ENCODE data around the gene KLRB1.
"Not testable (repeated sequence)": the region's sequence is repeated elsewhere in the genome, so short reads cannot be mapped to it uniquely, and the experiment has no call there.

The KLRB1 gene

GRCh38 chr12:9615420-9616136, 7.9 kb upstream of the KLRB1 start:
- no peak overlapping the region for H3K4me3 ChIP-seq (ENCODE audit: low read depth, low read length)
- DNase-seq (ENCODE audit: low read depth) = peak; percentile 56
- TF ChIP-seq CTCF (IDR thresholded peaks at IDR 0.05; ENCODE audit: low read depth, low read length) = no peak
- TF ChIP-seq MAX (IDR thresholded peaks at IDR 0.05; ENCODE audit: low read depth, low read length) = no peak
- TF ChIP-seq MYC (IDR thresholded peaks at IDR 0.05; ENCODE audit: low read depth, low read length) = no peak
- no peak for TF ChIP-seq POLR2A (IDR thresholded peaks at IDR 0.05; ENCODE audit: extremely low read depth, insufficient read length)

- DNase-seq (ENCODE audit: low read depth); H3K4me3 ChIP-seq (ENCODE audit: low read depth, low read length): not testable (repeated sequence)
Observed at GRCh38 chr12:9610606-9611005, 2.9 kb upstream of the KLRB1 start.

GRCh38 chr12:9606736-9607372, 862 bp downstream of the KLRB1 start:
- no peak for DNase-seq (ENCODE audit: low read depth)
- TF ChIP-seq CTCF (IDR thresholded peaks at IDR 0.05; ENCODE audit: low read depth, low read length) = no peak
- TF ChIP-seq MYC (IDR thresholded peaks at IDR 0.05; ENCODE audit: low read depth, low read length) = no peak
- no peak for TF ChIP-seq MAX (IDR thresholded peaks at IDR 0.05; ENCODE audit: low read depth, low read length)
- no peak for TF ChIP-seq POLR2A (IDR thresholded peaks at IDR 0.05; ENCODE audit: extremely low read depth, insufficient read length)
- H3K4me3 ChIP-seq (ENCODE audit: low read depth, low read length) = no peak overlapping the region

GRCh38 chr12:9606247-9606646, 1.5 kb downstream of the KLRB1 start:
- no peak overlapping the region for H3K4me3 ChIP-seq (ENCODE audit: low read depth, low read length)
- TF ChIP-seq POLR2A (IDR thresholded peaks at IDR 0.05; ENCODE audit: extremely low read depth, insufficient read length) = no peak
- no peak for TF ChIP-seq CTCF (IDR thresholded peaks at IDR 0.05; ENCODE audit: low read depth, low read length)
- DNase-seq (ENCODE audit: low read depth) = no peak

GRCh38 chr12:9605483-9605882, 2.2 kb downstream of the KLRB1 start:
- no peak overlapping the region for H3K4me3 ChIP-seq (ENCODE audit: low read depth, low read length)
- no peak for DNase-seq (ENCODE audit: low read depth)
- TF ChIP-seq POLR2A (IDR thresholded peaks at IDR 0.05; ENCODE audit: extremely low read depth, insufficient read length) (no peak), MAX (IDR thresholded peaks at IDR 0.05; ENCODE audit: low read depth, low read length) (no peak), CTCF (IDR thresholded peaks at IDR 0.05; ENCODE audit: low read depth, low read length) (no peak), MYC (IDR thresholded peaks at IDR 0.05; ENCODE audit: low read depth, low read length) (no peak)

GRCh38 chr12:9604287-9604686, 3.4 kb downstream of the KLRB1 start:
- DNase-seq (ENCODE audit: low read depth) = no peak
- no peak for TF ChIP-seq MYC (IDR thresholded peaks at IDR 0.05; ENCODE audit: low read depth, low read length)
- TF ChIP-seq CTCF (IDR thresholded peaks at IDR 0.05; ENCODE audit: low read depth, low read length) = no peak
- no peak for TF ChIP-seq MAX (IDR thresholded peaks at IDR 0.05; ENCODE audit: low read depth, low read length)
- no peak for TF ChIP-seq POLR2A (IDR thresholded peaks at IDR 0.05; ENCODE audit: extremely low read depth, insufficient read length)

GRCh38 chr12:9600426-9600825, 7.3 kb downstream of the KLRB1 start:
- H3K4me3 ChIP-seq (ENCODE audit: low read depth, low read length); DNase-seq (ENCODE audit: low read depth): not testable (repeated sequence)

More at GRCh38 chr12:9604287-9604686, 3.4 kb downstream of the KLRB1 start:
- H3K4me3 ChIP-seq (ENCODE audit: low read depth, low read length) = no peak overlapping the region

All from NB4 (cell line).